K562 treated with DMSO at 1 percent for 12 hours (cell line): ENCODE results near the gene KMT5C. TPM values are rescaled to one million over a fixed set of nuclear protein-coding genes. Genes with fewer than 3 reads are reported as not detected.

Source experiments
- total RNA-seq: library from RNA; unstranded; fragments of 300-600 nt; gene quantifications from 2 replicates; pipeline ENCODE4 v1.2.3, GENCODE V29; 2022; ENCODE audit not compliant: insufficient read depth

KMT5C gene
- total RNA-seq, result 51.9 and 64.6 TPM in 2 replicates

DNA sequence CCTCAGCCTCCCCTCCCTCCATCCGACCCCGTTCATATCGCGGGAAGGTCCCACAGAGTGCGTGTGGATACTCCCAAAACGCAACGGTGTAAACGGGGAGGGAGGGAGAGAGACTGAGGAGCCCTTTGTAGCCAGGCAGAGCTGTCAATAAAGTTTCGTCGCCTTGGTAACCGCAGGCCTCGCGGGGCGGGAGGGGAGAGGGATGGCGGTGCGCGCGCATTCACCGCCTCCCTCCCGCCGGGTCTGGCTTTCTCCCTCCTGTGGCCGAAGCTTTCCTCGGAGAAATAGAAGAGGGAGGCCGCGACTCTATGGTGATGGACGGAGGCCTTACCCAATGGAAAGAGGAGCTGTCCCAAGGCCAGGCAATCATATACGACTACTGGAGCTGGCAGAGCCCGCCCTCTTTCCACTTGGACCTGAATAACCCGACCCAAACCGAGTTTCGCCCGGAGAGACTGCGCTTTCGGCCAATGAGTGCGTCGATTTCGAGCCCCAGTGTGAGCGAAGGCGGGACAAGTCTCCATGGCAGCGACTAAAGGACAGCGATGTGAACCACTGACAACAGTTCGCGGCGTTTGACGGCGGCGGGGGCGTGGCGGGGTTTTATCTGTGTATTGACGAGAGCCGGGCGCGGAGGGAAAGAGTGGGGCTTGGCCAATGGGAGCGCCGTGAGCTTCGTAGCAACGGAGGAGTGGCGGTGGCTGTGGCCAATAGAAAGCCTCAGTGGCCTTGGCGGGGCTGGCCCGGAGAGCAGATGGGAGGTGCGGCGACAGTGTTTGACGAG lies at the start of gene KMT5C:
Gene KMT5C, plus strand, starts transcription at position 772 of the 784 bp plus-strand sequence. CDS start 2,061 bp downstream, outside the sequence.

GRCh38 chr19:55325172-55325571 lies 14.5 kb upstream of the KMT5C start, which contains the start of gene TMEM150B:
TSS of gene TMEM150B (minus strand) at chr19:55325341. CDS start at chr19:55321036, 4,305 bp downstream.

GRCh38 chr19:55354698-55355212 lies 15.1 kb downstream of the KMT5C start, which contains the start of gene COX6B2:
TSS of gene COX6B2 (minus strand) at chr19:55354719. CDS start at chr19:55354521, 198 bp downstream.

DNA sequence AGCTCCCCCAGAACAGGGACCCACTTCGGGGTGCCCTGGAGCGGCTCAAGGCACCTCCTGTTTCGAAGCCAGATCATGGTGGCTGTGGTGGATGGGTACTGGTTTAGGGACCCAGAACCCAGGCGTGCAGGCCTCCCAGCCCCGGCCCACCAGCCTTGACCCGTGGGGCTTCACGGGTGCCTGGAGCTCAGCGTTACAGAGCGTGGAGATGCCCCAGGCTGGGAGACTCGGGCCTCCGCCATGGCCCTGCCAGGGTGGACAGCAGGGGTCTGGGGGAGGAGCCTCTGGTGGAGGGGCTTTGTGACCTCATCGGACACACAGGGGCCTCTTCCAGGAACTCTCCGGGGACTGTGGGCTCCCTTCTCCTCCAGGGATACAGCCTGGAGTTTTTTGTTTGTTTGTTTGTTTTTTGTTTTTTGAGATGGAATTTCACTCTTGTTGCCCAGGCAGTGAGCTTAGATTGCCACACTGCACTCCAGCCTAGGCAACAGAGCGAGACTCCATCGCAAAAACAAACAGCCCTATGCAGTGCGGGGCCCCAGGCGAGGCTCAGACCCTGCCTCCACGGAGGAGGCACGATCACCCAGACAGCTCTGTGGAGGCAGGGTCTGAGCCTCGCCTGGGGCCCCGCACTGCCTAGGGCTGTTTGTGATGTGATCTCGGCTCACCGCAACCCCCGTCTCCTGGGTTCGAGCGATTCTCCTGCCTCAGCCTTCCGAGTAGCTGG lies 23.5 kb downstream of the KMT5C start, which contains the start of gene GARIN5B:
Gene GARIN5B, minus strand, starts transcription at position 271 of the 727 bp plus-strand sequence. Its CDS starts 194 bp downstream, at position 77.

DNA sequence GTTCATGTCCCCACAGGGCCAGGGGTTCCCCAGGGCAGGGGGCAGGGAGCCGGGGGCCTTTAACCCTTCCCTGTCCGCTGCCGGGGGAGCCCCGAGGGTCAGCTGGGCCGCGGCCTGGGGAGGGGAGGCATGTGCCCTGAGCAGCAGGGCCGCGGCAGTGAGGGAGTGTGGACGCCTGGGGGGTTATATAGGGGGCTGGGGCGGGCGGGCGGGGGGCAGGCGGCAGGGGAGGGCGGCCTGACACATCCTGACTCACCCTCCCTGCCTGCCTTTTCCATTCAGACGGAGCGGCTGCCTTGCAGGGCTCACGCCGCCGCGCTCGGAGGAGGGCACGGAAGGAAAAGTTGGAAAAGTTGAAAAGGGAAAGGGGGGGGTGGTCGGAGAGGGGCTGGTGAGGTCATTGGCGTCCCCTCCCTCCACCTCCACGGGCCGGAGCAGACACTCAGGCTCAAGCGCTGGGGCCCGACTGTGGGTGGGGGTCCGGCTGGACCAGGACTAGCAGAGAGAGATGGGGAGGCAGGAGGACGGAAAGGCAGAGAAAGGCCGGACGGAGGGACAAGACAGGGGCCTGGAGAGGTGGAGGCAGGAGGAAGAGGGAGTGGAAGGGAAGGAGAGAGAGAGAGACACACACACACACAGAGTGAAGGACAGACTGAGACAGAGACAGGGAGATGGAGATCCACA lies 30.8 kb downstream of the KMT5C start, which contains the start of gene IL11:
Gene IL11, minus strand, starts transcription at position 159 of the 684 bp plus-strand sequence. Its CDS starts 153 bp downstream, at position 6.

DNA sequence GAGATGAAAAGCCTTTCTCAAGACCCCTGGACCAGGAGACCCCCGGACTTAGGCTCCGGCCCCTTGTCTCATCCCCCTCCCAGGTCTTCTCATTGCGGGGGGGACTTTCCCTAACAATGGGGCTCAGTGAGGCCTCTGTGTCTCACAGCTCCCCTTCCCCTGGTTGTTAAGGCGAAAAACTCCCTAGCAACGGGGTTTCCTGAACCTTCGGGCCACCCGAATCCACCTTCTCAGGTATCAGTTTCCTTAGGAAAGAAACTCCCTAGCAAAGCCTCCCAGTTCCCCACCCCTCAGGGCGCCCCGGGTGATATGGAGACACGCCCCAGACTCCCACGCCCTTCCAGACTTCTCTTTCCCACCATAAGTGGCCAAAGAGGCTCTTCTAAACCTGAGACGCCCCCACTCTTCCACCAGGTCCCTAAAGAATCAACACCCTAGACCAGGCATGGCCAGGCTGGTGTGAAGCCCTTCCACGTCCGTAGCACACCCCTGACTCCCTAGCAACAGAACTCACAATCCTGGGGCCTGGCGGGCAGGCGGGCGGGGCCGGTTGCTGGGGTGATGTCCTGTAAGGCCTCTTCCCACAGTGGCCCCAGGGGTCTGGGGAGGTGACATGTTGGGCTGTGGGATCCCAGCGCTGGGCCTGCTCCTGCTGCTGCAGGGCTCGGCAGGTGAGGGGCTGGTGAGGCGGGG lies 36.7 kb downstream of the KMT5C start, which contains the start of gene TMEM190:
Gene TMEM190, plus strand, starts transcription at position 586 of the 693 bp plus-strand sequence. Its CDS starts 28 bp downstream, at position 614.

DNA sequence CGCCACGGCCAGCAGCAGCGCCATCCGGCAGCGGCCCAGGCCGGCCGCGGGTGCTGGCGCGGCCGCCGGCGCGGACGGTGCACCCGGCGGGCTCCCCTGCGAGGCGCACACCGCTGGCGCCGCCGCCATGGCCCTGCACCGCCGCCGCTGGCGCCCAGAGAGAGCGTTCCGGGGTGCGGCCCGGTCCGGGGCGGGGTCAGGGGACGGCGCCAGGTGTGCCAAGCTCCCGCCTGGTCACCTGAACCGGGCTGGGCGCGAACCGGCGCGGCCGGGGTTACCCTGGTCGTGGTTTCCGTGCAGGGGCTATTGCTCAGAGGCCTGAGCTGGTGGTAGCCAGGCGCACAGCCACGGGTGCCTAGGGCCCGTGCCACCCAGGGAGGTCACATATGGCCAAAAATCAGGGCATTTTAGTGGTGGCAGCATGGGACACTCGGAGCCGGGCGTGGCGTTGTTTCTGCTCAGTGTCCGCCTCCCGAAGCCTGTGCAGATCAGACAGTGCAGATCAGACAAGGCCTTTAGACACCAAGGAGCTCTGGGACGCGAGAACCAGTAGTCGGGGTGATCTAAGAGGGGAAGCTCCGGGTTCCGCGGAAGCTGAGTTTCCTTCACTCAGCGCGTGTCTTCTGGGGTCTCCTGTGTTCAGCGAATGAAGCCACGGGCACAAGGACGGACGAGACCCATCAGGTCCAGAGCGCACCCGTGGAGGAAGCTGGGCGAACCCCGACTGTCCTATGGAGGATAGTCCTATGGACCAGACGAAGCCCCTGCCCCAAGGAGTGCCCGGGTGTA lies 44.6 kb downstream of the KMT5C start, which contains the start of gene TMEM238:
Gene TMEM238, minus strand, starts transcription at position 162 of the 789 bp plus-strand sequence. Its CDS starts 33 bp downstream, at position 129.

DNA sequence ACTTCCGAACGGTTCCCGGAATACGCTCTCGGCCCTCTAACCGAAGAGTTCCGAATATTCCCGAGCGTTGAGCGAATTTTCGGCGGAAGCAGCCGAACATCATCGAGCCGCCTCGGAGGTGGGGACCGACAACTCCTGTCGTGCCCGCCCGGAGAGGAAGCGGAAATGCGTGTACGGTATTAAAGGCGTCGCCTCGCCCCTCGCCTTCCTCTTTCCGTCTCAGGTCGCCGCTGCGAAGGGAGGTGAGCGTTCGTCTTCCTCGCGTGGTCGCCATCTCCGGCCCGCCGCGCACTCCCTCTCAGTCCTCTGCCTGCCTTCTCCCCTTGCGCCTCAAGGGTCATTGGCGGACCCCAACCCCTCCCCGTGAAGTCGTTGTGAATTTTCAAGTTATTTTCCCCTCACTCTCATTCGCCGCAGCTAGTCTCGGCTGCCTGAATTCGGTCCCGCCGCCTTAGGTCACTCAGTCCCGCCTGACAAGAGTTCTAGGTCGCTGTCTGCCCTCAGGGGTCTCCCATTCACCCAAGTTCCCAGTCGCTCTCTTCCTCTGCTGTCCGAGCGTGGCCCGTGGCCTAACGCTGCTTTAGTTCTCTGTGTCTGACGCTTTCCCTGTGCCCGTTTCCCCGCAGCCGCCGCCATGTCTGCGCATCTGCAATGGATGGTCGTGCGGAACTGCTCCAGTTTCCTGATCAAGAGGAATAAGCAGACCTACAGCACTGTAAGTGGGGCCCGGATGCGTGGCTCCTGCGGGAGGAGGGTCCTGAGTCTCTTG lies 46.2 kb downstream of the KMT5C start, which contains the start of gene RPL28:
Gene RPL28, plus strand, starts transcription at position 209 of the 769 bp plus-strand sequence. Its CDS starts 426 bp downstream, at position 635.

Other genes starting within 250 kb of the KMT5C start
- gene PPP1R12C, start 222.2 kb upstream of the KMT5C start, total RNA-seq, result 85.5 and 96.1 TPM in 2 replicates
- gene TNNT1, start 190.7 kb upstream of the KMT5C start, total RNA-seq, result 273 and 285 TPM in 2 replicates
- 40.1 and 85.1 TPM in 2 replicates for gene TNNI3, start 182.1 kb upstream of the KMT5C start, total RNA-seq
- 10.1 and 13.7 TPM in 2 replicates for gene DNAAF3, start 173.3 kb upstream of the KMT5C start, total RNA-seq
- 1.7 and 2.5 TPM in 2 replicates for gene SYT5, start 159.6 kb upstream of the KMT5C start, total RNA-seq
- 21.5 and 35.6 TPM in 2 replicates for gene PTPRH, start 130.4 kb upstream of the KMT5C start, total RNA-seq
- gene TMEM86B, start 111.1 kb upstream of the KMT5C start, total RNA-seq, result 11.5 and 15.2 TPM in 2 replicates
- gene PPP6R1, start 80.9 kb upstream of the KMT5C start, total RNA-seq, result 46.2 and 90.6 TPM in 2 replicates
- 58.4 and 81.1 TPM in 2 replicates for gene HSPBP1, start 59.8 kb upstream of the KMT5C start, total RNA-seq
- 4.5 and 10.7 TPM in 2 replicates for gene BRSK1, start 55.9 kb upstream of the KMT5C start, total RNA-seq
- 2.9 and 5.4 TPM in 2 replicates for gene TMEM150B, start 14.5 kb upstream of the KMT5C start, total RNA-seq
- 0.33 and 0.78 TPM in 2 replicates for gene COX6B2, start 14.8 kb downstream of the KMT5C start, total RNA-seq
- not detected in 2 replicates for gene GARIN5B, start 23.4 kb downstream of the KMT5C start, total RNA-seq
- not detected in 2 replicates for gene IL11, start 30.6 kb downstream of the KMT5C start, total RNA-seq
- gene TMEM190, start 37.0 kb downstream of the KMT5C start, total RNA-seq, result not detected in 2 replicates
- 13.7 and 15.5 TPM in 2 replicates for gene TMEM238, start 44.4 kb downstream of the KMT5C start, total RNA-seq
- 3,491 and 4,700 TPM in 2 replicates for gene RPL28, start 46.1 kb downstream of the KMT5C start, total RNA-seq
- gene UBE2S, start 67.9 kb downstream of the KMT5C start, total RNA-seq, result 348 and 598 TPM in 2 replicates
- 0.17 TPM in 1 of 2 replicates, not detected in the other for gene SHISA7, start 103.4 kb downstream of the KMT5C start, total RNA-seq
- 50.7 and 69.5 TPM in 2 replicates for gene ISOC2, start 121.8 kb downstream of the KMT5C start, total RNA-seq
- not detected in 2 replicates for gene C19orf85, start 124.9 kb downstream of the KMT5C start, total RNA-seq
- 6.1 and 15.4 TPM in 2 replicates for gene ZNF628, start 136.7 kb downstream of the KMT5C start, total RNA-seq
- gene NAT14, start 145.3 kb downstream of the KMT5C start, total RNA-seq, result 25.8 and 60.9 TPM in 2 replicates
- gene SSC5D, start 148.6 kb downstream of the KMT5C start, total RNA-seq, result 0.16 and 0.73 TPM in 2 replicates
- not detected in 2 replicates for gene SBK2, start 197.3 kb downstream of the KMT5C start, total RNA-seq
- gene SBK3, start 205.7 kb downstream of the KMT5C start, total RNA-seq, result not detected in 2 replicates
- gene ZNF579, start 241.0 kb downstream of the KMT5C start, total RNA-seq, result 10.3 and 10.8 TPM in 2 replicates